HCT116 (cell line): Measurements from ENCODE around the gene NUDT8. TPM values are rescaled to one million over a fixed set of nuclear protein-coding genes. Genes with fewer than 3 reads are reported as not detected.
"Not testable (repeated sequence)": the region's sequence is repeated elsewhere in the genome, so short reads cannot be mapped to it uniquely, and the experiment has no call there.

Source experiments
- ATAC-seq: fragments of 200-7000 bp; cut with Tn5 transposase; 2 replicates; pipeline ENCODE4 v1.9.1; 2020; ENCODE audit warnings: mild to moderate bottlenecking, moderate library complexity
- BruUV-seq: library from RNA; stranded (reverse); fragments of 400-500 nt; replicated peaks from 2 replicates; lab custom pipeline; 2021; lab: Mats Ljungman, UMichigan
- CTCF ChIA-PET: fragments of 300-600 bp; sonication (Branson Sonifier 250); formaldehyde crosslinking; loops from one replicate; lab custom pipeline; 2021; ENCODE audit warnings: antibody characterized with exemption; lab: Charles Lee
- POLR2A ChIA-PET: fragments of 300-600, 350-600 bp; sonication (Branson Sonifier 250); formaldehyde crosslinking; loops from one replicate; lab custom pipeline; 2021; ENCODE audit warnings: antibody characterized with exemption; lab: Charles Lee
- RAD21 ChIA-PET, 2 experiments: fragments of 300-600 bp; sonication (Branson Sonifier 250); formaldehyde crosslinking; loops; one replicate each; lab custom pipeline; 2023; ENCODE audit warnings: low total read pairs in 2 of 2; ENCODE audit not compliant: uncharacterized antibody in 2 of 2, unreplicated experiment in 2 of 2, low non-redundant PET in 1 of 2; lab: Charles Lee
- DNase-seq: peaks from one replicate; pipeline ENCODE4 v3.0.0-alpha.2; 2010; ENCODE audit warnings: low read depth, low spot score
- H2AFZ ChIP-seq: fragments of 200-600 bp; shearing (Covaris generic), sonication (generic); 2 replicates; pipeline ENCODE4 v1.6.1; 2017; ENCODE audit warnings: low read depth, mixed run types, mixed read lengths, antibody characterized with exemption, low read length; ENCODE audit not compliant: poor library complexity, severe bottlenecking
- H3K27ac ChIP-seq: 2 replicates; pipeline ENCODE4 v1.5.1; 2012; ENCODE audit warnings: low read depth, low read length
- H3K27me3 ChIP-seq: fragments of 200-600 bp; sonication (generic); 2 replicates; pipeline ENCODE4 v1.6.1; 2016; ENCODE audit warnings: mixed run types, low read length, mixed read lengths; ENCODE audit not compliant: insufficient read depth
- H3K36me3 ChIP-seq, 2 experiments: fragments of 200-500 bp in 1 of 2; fragments of 200-600 bp in 1 of 2; sonication (Bioruptor generic) in 1 of 2; sonication (generic) in 1 of 2; 2 replicates each; pipeline versions ENCODE4 v1.5.1 to v1.6.1; 2014 to 2016; ENCODE audit warnings: low read length in 2 of 2, inconsistent platforms in 1 of 2, mixed read lengths in 1 of 2, mixed run types in 1 of 2; ENCODE audit not compliant: insufficient read depth in 2 of 2, control insufficient read depth in 1 of 2
- H3K4me1 ChIP-seq, 2 experiments: fragments of 200-600 bp in 1 of 2; sonication (generic) in 1 of 2; 2 replicates each; pipeline versions ENCODE4 v1.5.1 to v1.6.1; 2012 to 2017; ENCODE audit warnings: low read length in 2 of 2, inconsistent platforms in 1 of 2, mild to moderate bottlenecking in 1 of 2, mixed read lengths in 1 of 2, mixed run types in 1 of 2, moderate library complexity in 1 of 2; ENCODE audit not compliant: insufficient read depth in 2 of 2, control insufficient read depth in 1 of 2
- H3K4me2 ChIP-seq: fragments of 200-600 bp; sonication (generic); 2 replicates; pipeline ENCODE4 v1.6.1; 2017; ENCODE audit warnings: mixed run types, low read length, mixed read lengths
- H3K4me3 ChIP-seq, 2 experiments: fragments of 200-600 bp in 1 of 2; sonication (generic) in 1 of 2; replicated peaks in 1 of 2; 2 replicates each; pipeline ENCODE4 v1.5.1; 2011 to 2016; ENCODE audit warnings: low read length in 2 of 2, control low read depth in 1 of 2, low read depth in 1 of 2, mild to moderate bottlenecking in 1 of 2, mixed read lengths in 1 of 2, mixed run types in 1 of 2
- H3K79me2 ChIP-seq: fragments of 200-600 bp; sonication (generic); 2 replicates; pipeline ENCODE4 v1.6.1; 2017; ENCODE audit warnings: mild to moderate bottlenecking, mixed run types, low read length, moderate library complexity, mixed read lengths; ENCODE audit not compliant: insufficient read depth
- H3K9ac ChIP-seq: fragments of 200-600 bp; sonication (generic); 2 replicates; pipeline ENCODE4 v1.6.1; 2016; ENCODE audit warnings: low read length, mixed read lengths
- H3K9me2 ChIP-seq: fragments of 200-600 bp; sonication (generic), shearing (Covaris generic); 2 replicates; pipeline ENCODE4 v1.6.1; 2017; ENCODE audit warnings: mixed run types, mild to moderate bottlenecking, moderate library complexity; ENCODE audit not compliant: insufficient read depth
- H3K9me3 ChIP-seq, 2 experiments: fragments of 200-500 bp in 1 of 2; fragments of 200-600 bp in 1 of 2; sonication (Bioruptor generic) in 1 of 2; sonication (generic) in 1 of 2; 2 replicates each; pipeline ENCODE4 v1.6.1; 2014 to 2017; ENCODE audit warnings: low read length in 2 of 2, mixed read lengths in 2 of 2, inconsistent platforms in 1 of 2, low read depth in 1 of 2, mild to moderate bottlenecking in 1 of 2, mixed run types in 1 of 2, moderate library complexity in 1 of 2; ENCODE audit not compliant: control insufficient read depth in 1 of 2, insufficient read depth in 1 of 2
- H4K20me1 ChIP-seq: fragments of 200-600 bp; sonication (generic), shearing (Covaris generic); 2 replicates; pipeline ENCODE4 v1.6.1; 2017; ENCODE audit warnings: mixed run types, mild to moderate bottlenecking, moderate library complexity; ENCODE audit not compliant: insufficient read depth
- intact Hi-C: fragments of 100-400 bp; cut with micrococcal nuclease; formaldehyde crosslinking; loops from 2 replicates; pipeline ENCODE4 v1.10.0; 2022
- total RNA-seq: library from RNA; stranded (reverse); gene quantifications from one replicate; pipeline ENCODE4 v1.2.1, GENCODE V29; 2021; ENCODE audit not compliant: unreplicated experiment

Gene NUDT8
- total RNA-seq, 1 experiment from 2014 or later, result 18.7 TPM

GRCh38 chr11:67626131-67626833, 3.5 kb downstream of the NUDT8 start:
- H3K4me2 ChIP-seq, H3K27ac ChIP-seq, H2AFZ ChIP-seq, H3K79me2 ChIP-seq, H3K36me3 ChIP-seq, H3K27me3 ChIP-seq, H3K9me2 ChIP-seq, H4K20me1 ChIP-seq, intact Hi-C loops, ATAC-seq, H3K9ac ChIP-seq, POLR2A ChIA-PET, H3K4me3 ChIP-seq, BruUV-seq, RAD21 ChIA-PET, H3K9me3 ChIP-seq, DNase-seq, CTCF ChIA-PET: not testable (repeated sequence)
- H3K4me1 ChIP-seq, result peaks cover 5 to 24% of the 10 kb centered on the region in 2 experiments; a peak in 3 of 4 replicates

DNA sequence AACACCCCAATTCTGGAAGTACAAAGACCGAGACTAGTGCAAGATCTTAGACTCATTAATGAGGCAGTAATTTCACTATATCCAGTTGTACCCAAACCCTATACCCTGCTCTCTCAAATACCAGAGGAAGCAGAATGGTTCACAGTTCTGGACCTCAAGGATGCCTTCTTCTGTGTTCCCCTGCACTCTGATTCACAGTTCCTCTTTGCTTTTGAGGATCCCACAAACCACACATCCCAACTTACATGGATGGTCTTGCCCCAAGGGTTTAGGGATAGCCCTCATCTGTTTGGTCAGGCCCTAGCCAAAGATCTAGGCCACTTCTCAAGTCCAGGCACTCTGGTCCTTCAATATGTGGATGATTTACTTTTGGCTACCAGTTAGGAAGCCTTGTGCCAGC, 5.9 kb downstream of the NUDT8 start:
- CTCF ChIA-PET, H3K27ac ChIP-seq, DNase-seq, RAD21 ChIA-PET, H3K79me2 ChIP-seq, H3K36me3 ChIP-seq, H3K27me3 ChIP-seq, intact Hi-C loops, H4K20me1 ChIP-seq, H3K4me2 ChIP-seq, BruUV-seq, H3K4me1 ChIP-seq, H3K9me3 ChIP-seq, POLR2A ChIA-PET, H3K4me3 ChIP-seq, H3K9me2 ChIP-seq, H2AFZ ChIP-seq, ATAC-seq, H3K9ac ChIP-seq: not testable (repeated sequence)

- POLR2A ChIA-PET, H3K36me3 ChIP-seq, ATAC-seq, H2AFZ ChIP-seq, H3K27me3 ChIP-seq, H4K20me1 ChIP-seq, H3K27ac ChIP-seq, H3K9me2 ChIP-seq, DNase-seq, H3K4me1 ChIP-seq, BruUV-seq, H3K9me3 ChIP-seq, H3K9ac ChIP-seq, CTCF ChIA-PET, H3K79me2 ChIP-seq, intact Hi-C loops, H3K4me3 ChIP-seq, H3K4me2 ChIP-seq, RAD21 ChIA-PET: not testable (repeated sequence)
Measured at GRCh38 chr11:67622905-67623304, 6.8 kb downstream of the NUDT8 start.

- CTCF ChIA-PET, H3K4me1 ChIP-seq, RAD21 ChIA-PET, DNase-seq, H3K9me2 ChIP-seq, ATAC-seq, BruUV-seq, H3K36me3 ChIP-seq, H3K79me2 ChIP-seq, POLR2A ChIA-PET, intact Hi-C loops, H3K27ac ChIP-seq, H3K4me2 ChIP-seq, H3K27me3 ChIP-seq, H2AFZ ChIP-seq, H3K9ac ChIP-seq, H4K20me1 ChIP-seq, H3K9me3 ChIP-seq, H3K4me3 ChIP-seq: not testable (repeated sequence)
Measured at GRCh38 chr11:67621928-67622327, 7.8 kb downstream of the NUDT8 start.
